Parathyroid adenoma (tissue), 2 donors: ENCODE measurements around the gene CADM1.

Experiments
- H2AFZ ChIP-seq: fragments of 300-600 bp; sonication (generic); one replicate; pipeline ENCODE4 v1.7.0; 2017; ENCODE audit warnings: antibody characterized with exemption, mild to moderate bottlenecking
- H3K27ac ChIP-seq: fragments of 300-600 bp; sonication (generic); one replicate; pipeline ENCODE4 v1.7.0; 2017
- H3K27me3 ChIP-seq: fragments of 300-600 bp; sonication (generic); one replicate; pipeline ENCODE4 v1.7.0; 2017; ENCODE audit warnings: low read length; ENCODE audit not compliant: control insufficient read depth, insufficient read depth
- H3K36me3 ChIP-seq: fragments of 300-600 bp; sonication (generic); one replicate; pipeline ENCODE4 v1.7.0; 2017; ENCODE audit warnings: low read length; ENCODE audit not compliant: control insufficient read depth, insufficient read depth
- H3K4me1 ChIP-seq: fragments of 300-600 bp; sonication (generic); one replicate; pipeline ENCODE4 v1.7.0; 2017; ENCODE audit warnings: control low read depth
- H3K4me2 ChIP-seq: fragments of 300-600 bp; sonication (generic); one replicate; pipeline ENCODE4 v1.7.0; 2017; ENCODE audit warnings: low read length
- H3K4me3 ChIP-seq: fragments of 300-600 bp; sonication (generic); one replicate; pipeline ENCODE4 v1.7.0; 2017; ENCODE audit warnings: low read depth, low read length
- H3K79me2 ChIP-seq: fragments of 300-600 bp; sonication (generic); one replicate; pipeline ENCODE4 v1.7.0; 2017; ENCODE audit warnings: control low read depth
- H3K9ac ChIP-seq: fragments of 300-600 bp; sonication (generic); one replicate; pipeline ENCODE4 v1.7.0; 2017; ENCODE audit warnings: mild to moderate bottlenecking
- H3K9me3 ChIP-seq: fragments of 300-600 bp; sonication (generic); one replicate; pipeline ENCODE4 v1.7.0; 2017; ENCODE audit warnings: low read length; ENCODE audit not compliant: control insufficient read depth
- CTCF ChIP-seq: fragments of 300-600 bp; sonication (generic); IDR thresholded peaks from one replicate; pipeline ENCODE4 v1.7.0; 2017; ENCODE audit warnings: antibody characterized with exemption, mild to moderate bottlenecking
- donor health status: primary hyperparathyroidism.

The CADM1 gene

GRCh38 chr11:115298300-115299012 is 205.8 kb downstream of the CADM1 start:
- no peaks in the 10 kb centered on the region for H3K36me3 ChIP-seq
- H3K27ac ChIP-seq = no peak overlapping the region
- H3K79me2 ChIP-seq = no peaks in the 10 kb centered on the region
- H3K27me3 ChIP-seq = no peaks in the 10 kb centered on the region
- H3K9me3 ChIP-seq = no peaks in the 10 kb centered on the region
- no peak overlapping the region for H3K4me3 ChIP-seq
- H3K4me1 ChIP-seq = no peaks in the 10 kb centered on the region
- H2AFZ ChIP-seq = no peak overlapping the region
- TF ChIP-seq CTCF = no peak
- H3K9ac ChIP-seq = no peak overlapping the region
- H3K4me2 ChIP-seq = no peak overlapping the region

GRCh38 chr11:115297330-115297729 is 206.9 kb downstream of the CADM1 start:
- no peaks in the 10 kb centered on the region for H3K36me3 ChIP-seq
- H3K4me2 ChIP-seq = no peak overlapping the region
- no peaks in the 10 kb centered on the region for H3K27me3 ChIP-seq
- no peaks in the 10 kb centered on the region for H3K79me2 ChIP-seq
- no peak overlapping the region for H3K27ac ChIP-seq
- TF ChIP-seq CTCF = no peak
- H3K9ac ChIP-seq = no peak overlapping the region
- H2AFZ ChIP-seq = no peak overlapping the region
- H3K9me3 ChIP-seq = no peaks in the 10 kb centered on the region
- H3K4me3 ChIP-seq = no peak overlapping the region
- no peaks in the 10 kb centered on the region for H3K4me1 ChIP-seq

GRCh38 chr11:115291325-115291724 is 212.9 kb downstream of the CADM1 start:
- Histone ChIP-seq H3K36me3 (no peaks in the 10 kb centered on the region), H3K9me3 (no peaks in the 10 kb centered on the region), H3K4me1 (peaks cover 5% of the 10 kb centered on the region), H3K27ac (no peak overlapping the region), H3K4me3 (no peak overlapping the region), H3K9ac (no peak overlapping the region), H3K4me2 (no peak overlapping the region), H3K79me2 (no peaks in the 10 kb centered on the region), H3K27me3 (no peaks in the 10 kb centered on the region), H2AFZ (peak overlapping the region; percentile 8)
- TF ChIP-seq CTCF = no peak

- Histone ChIP-seq H2AFZ (no peak overlapping the region), H3K4me3 (no peak overlapping the region), H3K4me1 (peaks cover 5% of the 10 kb centered on the region), H3K9ac (no peak overlapping the region), H3K27ac (no peak overlapping the region), H3K79me2 (no peaks in the 10 kb centered on the region), H3K36me3 (no peaks in the 10 kb centered on the region), H3K9me3 (no peaks in the 10 kb centered on the region), H3K27me3 (no peaks in the 10 kb centered on the region), H3K4me2 (no peak overlapping the region)
- TF ChIP-seq CTCF = no peak
Observed at GRCh38 chr11:115290893-115291292, 213.3 kb downstream of the CADM1 start.

GRCh38 chr11:115290479-115290878 is 213.7 kb downstream of the CADM1 start:
- H3K27me3 ChIP-seq = no peaks in the 10 kb centered on the region
- no peak overlapping the region for H2AFZ ChIP-seq
- TF ChIP-seq CTCF = no peak
- no peaks in the 10 kb centered on the region for H3K36me3 ChIP-seq
- no peak overlapping the region for H3K9ac ChIP-seq
- H3K79me2 ChIP-seq = no peaks in the 10 kb centered on the region
- H3K9me3 ChIP-seq = no peaks in the 10 kb centered on the region
- no peak overlapping the region for H3K4me2 ChIP-seq
- H3K4me1 ChIP-seq = peaks cover 5% of the 10 kb centered on the region
- H3K4me3 ChIP-seq = no peak overlapping the region
- no peak overlapping the region for H3K27ac ChIP-seq
